Activated B cell treated with CpG ODN at 0.5 μM for 24 hours (primary cell): ENCODE measurements around the gene ETV3L. TPM values are rescaled to one million over a fixed set of nuclear protein-coding genes. Genes with fewer than 3 reads are reported as not detected.

Experiments used
- ATAC-seq: fragments of 200-7000 bp; cut with Tn5 transposase; one replicate; pipeline ENCODE4 v1.10.0; 2021; ENCODE audit warnings: low read depth, mild to moderate bottlenecking, moderate library complexity
- CTCF ChIA-PET: fragments of 350-600 bp; sonication (Branson Sonifier 250); formaldehyde crosslinking; loops from one replicate; lab custom pipeline; 2021; ENCODE audit warnings: antibody characterized with exemption; lab: Charles Lee
- POLR2A ChIA-PET: fragments of 350-600 bp; sonication (Branson Sonifier 250); formaldehyde crosslinking; loops from one replicate; lab custom pipeline; 2021; ENCODE audit warnings: antibody characterized with exemption; lab: Charles Lee
- DNase-seq: peaks from one replicate; pipeline ENCODE4 v3.0.0; 2022
- H3K27ac Mint-ChIP-seq: one replicate; pipeline ENCODE4 v1.8.0; 2020; ENCODE audit warnings: mixed read lengths
- H3K27me3 Mint-ChIP-seq: one replicate; pipeline ENCODE4 v1.8.0; 2021; ENCODE audit warnings: mixed read lengths
- H3K36me3 Mint-ChIP-seq: one replicate; pipeline ENCODE4 v1.8.0; 2021; ENCODE audit warnings: low read depth, mixed read lengths
- H3K4me1 Mint-ChIP-seq: one replicate; pipeline ENCODE4 v1.8.0; 2021; ENCODE audit warnings: mixed read lengths
- H3K4me3 Mint-ChIP-seq: one replicate; pipeline ENCODE4 v1.8.0; 2020; ENCODE audit warnings: mild to moderate bottlenecking, mixed read lengths
- H3K9me3 Mint-ChIP-seq: one replicate; pipeline ENCODE4 v1.8.0; 2020; ENCODE audit warnings: mixed read lengths
- CTCF ChIP-seq: fragments of 200-600 bp; IDR thresholded peaks from one replicate; pipeline ENCODE4 v1.8.0; 2022; ENCODE audit warnings: antibody characterized with exemption, mild to moderate bottlenecking
- intact Hi-C: fragments of 100-400 bp; cut with micrococcal nuclease; formaldehyde crosslinking; loops from one replicate; pipeline ENCODE4 v1.15.1; 2024
- total RNA-seq: library from RNA; stranded (reverse); gene quantifications from 2 replicates; pipeline ENCODE4 v1.2.3, GENCODE V29; 2022

ETV3L gene
- total RNA-seq, 1 donor from 2014 or later: not detected

- H3K4me1 Mint-ChIP-seq: peaks cover 41% of the 10 kb centered on the region
- DNase-seq (no peak), ATAC-seq (no peak)
- ChIA-PET POLR2A (no interaction called here), CTCF (interaction anchor here (1.0 to 1.9 kb wide), 2 partner anchors 20 to 46 kb away, joined by 3 to 6 read pairs; no protein-coding TSS in a partner anchor)
- intact Hi-C loops: no loop called here
- H3K36me3 Mint-ChIP-seq: peaks cover 62% of the 10 kb centered on the region
- no peak overlapping the region for H3K27ac Mint-ChIP-seq
- no peak for TF ChIP-seq CTCF
- H3K4me3 Mint-ChIP-seq: peak overlapping the region; percentile 13
- no peaks in the 10 kb centered on the region for H3K9me3 Mint-ChIP-seq
- no peaks in the 10 kb centered on the region for H3K27me3 Mint-ChIP-seq
Measured at GRCh38 chr1:157136133-157136532, 36.5 kb upstream of the ETV3L start.

GRCh38 chr1:157135646-157136045, 36.0 kb upstream of the ETV3L start:
- DNase-seq: no peak
- ChIA-PET CTCF (interaction anchor here (1.0 to 1.9 kb wide), 2 partner anchors 20 to 45 kb away, joined by 3 to 6 read pairs; no protein-coding TSS in a partner anchor), POLR2A (no interaction called here)
- no peak overlapping the region for H3K27ac Mint-ChIP-seq
- no peak for ATAC-seq
- no peak for TF ChIP-seq CTCF
- H3K4me3 Mint-ChIP-seq: no peak overlapping the region
- H3K27me3 Mint-ChIP-seq: no peaks in the 10 kb centered on the region
- intact Hi-C loops: no loop called here
- peaks cover 64% of the 10 kb centered on the region for H3K36me3 Mint-ChIP-seq
- H3K4me1 Mint-ChIP-seq: peaks cover 41% of the 10 kb centered on the region
- H3K9me3 Mint-ChIP-seq: no peaks in the 10 kb centered on the region

GRCh38 chr1:157135070-157135469, 35.5 kb upstream of the ETV3L start:
- DNase-seq: no peak
- H3K9me3 Mint-ChIP-seq: no peaks in the 10 kb centered on the region
- no peak for TF ChIP-seq CTCF
- intact Hi-C loops: no loop called here
- no peak overlapping the region for H3K27ac Mint-ChIP-seq
- H3K27me3 Mint-ChIP-seq: no peaks in the 10 kb centered on the region
- ChIA-PET CTCF (interaction anchor here (1.0 to 1.9 kb wide), 2 partner anchors 21 to 45 kb away, joined by 3 to 6 read pairs; no protein-coding TSS in a partner anchor), POLR2A (no interaction called here)
- no peak for ATAC-seq
- H3K36me3 Mint-ChIP-seq: peaks cover 70% of the 10 kb centered on the region
- peaks cover 41% of the 10 kb centered on the region for H3K4me1 Mint-ChIP-seq
- no peak overlapping the region for H3K4me3 Mint-ChIP-seq

- intact Hi-C loops: no loop called here
- no peak for TF ChIP-seq CTCF
- Mint-ChIP-seq H3K4me1 (peaks cover 37% of the 10 kb centered on the region), H3K27me3 (no peaks in the 10 kb centered on the region), H3K4me3 (no peak overlapping the region), H3K9me3 (no peaks in the 10 kb centered on the region), H3K27ac (no peak overlapping the region), H3K36me3 (peaks cover 75% of the 10 kb centered on the region)
- ChIA-PET CTCF (interaction anchor here (0.9 to 1.1 kb wide), 2 partner anchors 20 to 44 kb away, joined by 4 read pairs; no protein-coding TSS in a partner anchor), POLR2A (no interaction called here)
- ATAC-seq (no peak), DNase-seq (no peak)
Measured at GRCh38 chr1:157134442-157134841, 34.8 kb upstream of the ETV3L start.

- intact Hi-C loops: no loop called here
- ChIA-PET CTCF (interaction anchor here (0.9 kb wide), 1 partner anchor 21 kb away, joined by 4 read pairs; no protein-coding TSS in a partner anchor), POLR2A (interaction anchor here (1.5 kb wide), 1 partner anchor 8 kb away, joined by 3 read pairs; no protein-coding TSS in a partner anchor)
- no peak for TF ChIP-seq CTCF
- H3K4me3 Mint-ChIP-seq: no peak overlapping the region
- peaks cover 78% of the 10 kb centered on the region for H3K36me3 Mint-ChIP-seq
- peaks cover 29% of the 10 kb centered on the region for H3K4me1 Mint-ChIP-seq
- no peak for DNase-seq
- H3K27ac Mint-ChIP-seq: no peak overlapping the region
- no peaks in the 10 kb centered on the region for H3K27me3 Mint-ChIP-seq
- H3K9me3 Mint-ChIP-seq: no peaks in the 10 kb centered on the region
- ATAC-seq: no peak
Measured at GRCh38 chr1:157133426-157133825, 33.8 kb upstream of the ETV3L start.
